Upper lobe of left lung (tissue), 6 donors: ENCODE results near the gene DIAPH2. TPM values are rescaled to one million over a fixed set of nuclear protein-coding genes. Genes with fewer than 3 reads are reported as not detected.
"Not testable (repeated sequence)": the region's sequence is repeated elsewhere in the genome, so short reads cannot be mapped to it uniquely, and the experiment has no call there.

Experiments used
- ATAC-seq, 2 donors: fragments of 200-7000 bp; cut with Tn5 transposase; one replicate each; pipeline ENCODE4 v1.9.1; 2022; ENCODE audit warnings: mild to moderate bottlenecking in 2 of 2, moderate library complexity in 2 of 2; ENCODE audit not compliant: low FRiP score in 2 of 2
- DNase-seq, 2 donors: peaks; one replicate each; pipeline ENCODE4 v3.0.0-alpha.2; 2019 to 2020
- H3K27ac ChIP-seq, 4 donors: fragments of 200-600 bp; sonication (generic); one replicate each; pipeline ENCODE4 v1.5.1; 2016 to 2019
- H3K27me3 ChIP-seq, 4 donors: fragments of 200-600 bp; sonication (generic); one replicate each; pipeline ENCODE4 v1.5.1; 2017 to 2019
- H3K36me3 ChIP-seq, 4 donors: fragments of 200-600 bp; sonication (generic); one replicate each; pipeline ENCODE4 v1.5.1; 2016 to 2019
- H3K4me1 ChIP-seq, 4 donors: fragments of 200-600 bp; sonication (generic); one replicate each; pipeline ENCODE4 v1.5.1; 2018 to 2019
- H3K4me3 ChIP-seq, 4 donors: fragments of 200-600 bp; sonication (generic); one replicate each; pipeline ENCODE4 v1.5.1; 2017 to 2019; ENCODE audit warnings: mild to moderate bottlenecking in 2 of 4, moderate library complexity in 1 of 4
- H3K9me3 ChIP-seq, 4 donors: fragments of 200-600 bp; sonication (generic); one replicate each; pipeline ENCODE4 v1.5.1; 2018 to 2019
- EP300 ChIP-seq, 4 donors: sonication (generic); formaldehyde crosslinking; IDR thresholded peaks; one replicate each; pipeline ENCODE4 v1.5.1; 2017; ENCODE audit warnings: antibody characterized with exemption in 4 of 4, control low read depth in 2 of 4
- POLR2A ChIP-seq, 4 donors: fragments of 450-650 bp; IDR thresholded peaks; one replicate each; pipeline ENCODE4 v1.5.1; 2016 to 2017; ENCODE audit warnings: antibody characterized with exemption in 4 of 4, mild to moderate bottlenecking in 2 of 4
- POLR2AphosphoS5 ChIP-seq, 2 donors: sonication (generic); formaldehyde crosslinking; IDR thresholded peaks; one replicate each; pipeline ENCODE4 v1.5.1; 2017; ENCODE audit warnings: antibody characterized with exemption in 2 of 2
- WGBS, 2 donors: methylation state at CpG; one replicate each; pipeline ENCODE4 v1.1.5; 2017 to 2018; 5-methylcytosine and 5-hydroxymethylcytosine counted together
- total RNA-seq, 6 donors: library from RNA; depleted of rRNA in 4 of 6; stranded (reverse); fragments of >200 nt in 4 of 6; gene quantifications; one replicate each; pipeline versions ENCODE4 v1.1.0 to v1.2.1, GENCODE V29; 2016 to 2021
- TF ChIP-seq, protein P1 (sequence below), 6 experiments: fragments of 450-650 bp in 4 of 6; fragments of 200-600 bp in 2 of 6; sonication (generic) in 2 of 6; IDR thresholded peaks; one replicate each; pipeline ENCODE4 v1.5.1; 2016 to 2019; ENCODE audit warnings: antibody characterized with exemption in 6 of 6
- donor health status: DM: no; HTN: no; CAD: no; lungs with moderate emphysema.
- donor health status: DM: no; HTN: yes; CAD: no; lungs with severe emphysema.

Gene DIAPH2
- total RNA-seq, 6 donors from 2014 or later, result 22.5 to 107 (median 44.1) TPM

GRCh38 chrX:96843566-96843965, 158.9 kb downstream of the DIAPH2 start:
- Histone ChIP-seq H3K4me1 (no peaks in the 10 kb centered on the region), H3K27me3 (no peaks in the 10 kb centered on the region), H3K36me3 (no peaks in the 10 kb centered on the region), H3K4me3 (no peak overlapping the region), H3K9me3 (no peaks in the 10 kb centered on the region), H3K27ac (no peak overlapping the region)
- WGBS, 2 donors, result 47 to 88% methylated on average over 4 to 5 of the region's 5 CpGs
- ATAC-seq, result no peak
- DNase-seq, result peak in 1 of 2 donors; percentile 25
- TF ChIP-seq EP300 (IDR thresholded peaks at IDR 0.05) (no peak), POLR2A (IDR thresholded peaks at IDR 0.05) (no peak), POLR2AphosphoS5 (IDR thresholded peaks at IDR 0.05) (no peak)
- TF ChIP-seq, protein P1, sequence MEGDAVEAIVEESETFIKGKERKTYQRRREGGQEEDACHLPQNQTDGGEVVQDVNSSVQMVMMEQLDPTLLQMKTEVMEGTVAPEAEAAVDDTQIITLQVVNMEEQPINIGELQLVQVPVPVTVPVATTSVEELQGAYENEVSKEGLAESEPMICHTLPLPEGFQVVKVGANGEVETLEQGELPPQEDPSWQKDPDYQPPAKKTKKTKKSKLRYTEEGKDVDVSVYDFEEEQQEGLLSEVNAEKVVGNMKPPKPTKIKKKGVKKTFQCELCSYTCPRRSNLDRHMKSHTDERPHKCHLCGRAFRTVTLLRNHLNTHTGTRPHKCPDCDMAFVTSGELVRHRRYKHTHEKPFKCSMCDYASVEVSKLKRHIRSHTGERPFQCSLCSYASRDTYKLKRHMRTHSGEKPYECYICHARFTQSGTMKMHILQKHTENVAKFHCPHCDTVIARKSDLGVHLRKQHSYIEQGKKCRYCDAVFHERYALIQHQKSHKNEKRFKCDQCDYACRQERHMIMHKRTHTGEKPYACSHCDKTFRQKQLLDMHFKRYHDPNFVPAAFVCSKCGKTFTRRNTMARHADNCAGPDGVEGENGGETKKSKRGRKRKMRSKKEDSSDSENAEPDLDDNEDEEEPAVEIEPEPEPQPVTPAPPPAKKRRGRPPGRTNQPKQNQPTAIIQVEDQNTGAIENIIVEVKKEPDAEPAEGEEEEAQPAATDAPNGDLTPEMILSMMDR (IDR thresholded peaks at IDR 0.05), result no peak

GRCh38 chrX:96846841-96847240, 162.2 kb downstream of the DIAPH2 start:
- ATAC-seq (no peak), DNase-seq (no peak)
- H3K27me3 ChIP-seq, result no peaks in the 10 kb centered on the region
- no peak overlapping the region for H3K27ac ChIP-seq
- no peaks in the 10 kb centered on the region for H3K4me1 ChIP-seq
- H3K36me3 ChIP-seq, result no peaks in the 10 kb centered on the region
- 74 to 100% methylated on average over 1 of the region's 1 CpG for WGBS, 2 donors
- no peak overlapping the region for H3K4me3 ChIP-seq
- TF ChIP-seq POLR2A (IDR thresholded peaks at IDR 0.05), result no peak
- TF ChIP-seq, protein P1 (IDR thresholded peaks at IDR 0.05), result no peak
- no peak for TF ChIP-seq POLR2AphosphoS5 (IDR thresholded peaks at IDR 0.05)
- TF ChIP-seq EP300 (IDR thresholded peaks at IDR 0.05), result no peak
- no peaks in the 10 kb centered on the region for H3K9me3 ChIP-seq

DNA sequence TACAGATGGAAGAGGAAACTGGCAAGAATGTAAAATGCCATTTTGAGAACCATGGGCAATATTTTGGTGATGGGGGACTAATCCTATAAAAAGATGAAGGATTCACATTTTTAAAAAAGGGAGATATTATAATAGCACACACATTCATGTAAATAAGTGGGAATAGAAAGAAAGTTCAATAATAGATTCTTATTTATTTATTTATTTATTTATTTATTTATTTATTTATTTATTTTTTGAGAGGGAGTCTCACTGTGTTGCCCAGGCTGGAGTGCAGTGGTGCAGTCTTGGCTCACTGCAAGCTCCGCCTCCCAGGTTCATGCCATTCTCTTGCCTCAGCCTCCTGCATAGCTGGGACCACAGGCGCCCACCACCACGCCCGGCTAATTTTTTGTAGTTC, 174.8 kb downstream of the DIAPH2 start:
- not testable (repeated sequence) for H3K27ac ChIP-seq, DNase-seq, H3K4me3 ChIP-seq, H3K4me1 ChIP-seq, H3K27me3 ChIP-seq, H3K9me3 ChIP-seq, H3K36me3 ChIP-seq, ATAC-seq
- 96 to 100% methylated on average over 4 of the region's 4 CpGs for WGBS, 2 donors

DNA sequence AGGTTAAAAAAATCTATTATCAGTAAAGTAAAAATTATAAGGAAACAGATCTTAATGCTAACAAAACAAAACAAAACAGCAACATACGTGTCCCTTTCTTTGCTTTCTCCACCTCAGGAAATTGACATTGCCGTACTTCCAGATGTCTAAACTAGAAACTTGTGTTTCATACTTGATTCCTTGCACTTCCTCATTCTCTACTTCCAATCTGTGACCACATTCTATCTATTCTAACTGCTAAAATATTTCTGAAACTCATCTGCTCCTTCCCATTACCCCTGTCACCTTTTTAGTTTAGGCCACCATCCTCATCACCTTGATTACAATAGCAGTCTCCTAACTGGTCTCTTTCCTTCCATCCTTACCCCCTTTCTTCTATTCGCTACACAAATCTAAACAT, 176.6 kb downstream of the DIAPH2 start:
- no peaks in the 10 kb centered on the region for H3K4me1 ChIP-seq
- H3K27me3 ChIP-seq, result no peaks in the 10 kb centered on the region
- ATAC-seq (no peak), DNase-seq (no peak)
- 64 to 76% methylated on average over 3 of the region's 3 CpGs for whole genome bisulfite sequencing, 2 donors
- no peak overlapping the region for H3K4me3 ChIP-seq
- H3K9me3 ChIP-seq, result no peaks in the 10 kb centered on the region
- H3K27ac ChIP-seq, result no peak overlapping the region
- no peaks in the 10 kb centered on the region for H3K36me3 ChIP-seq
- TF ChIP-seq, protein P1 (IDR thresholded peaks at IDR 0.05), result no peak
- TF ChIP-seq EP300 (IDR thresholded peaks at IDR 0.05) (no peak), POLR2AphosphoS5 (IDR thresholded peaks at IDR 0.05) (no peak), POLR2A (IDR thresholded peaks at IDR 0.05) (no peak)

GRCh38 chrX:96861661-96862060, 177.0 kb downstream of the DIAPH2 start:
- Histone ChIP-seq H3K27me3 (no peaks in the 10 kb centered on the region), H3K36me3 (no peaks in the 10 kb centered on the region), H3K4me1 (no peaks in the 10 kb centered on the region), H3K27ac (no peak overlapping the region), H3K4me3 (no peak overlapping the region), H3K9me3 (no peaks in the 10 kb centered on the region)
- WGBS, 2 donors, result 85 to 96% methylated on average over 4 of the region's 4 CpGs
- no peak for ATAC-seq
- TF ChIP-seq, protein P1 (IDR thresholded peaks at IDR 0.05), result no peak
- TF ChIP-seq POLR2A (IDR thresholded peaks at IDR 0.05) (no peak), POLR2AphosphoS5 (IDR thresholded peaks at IDR 0.05) (no peak), EP300 (IDR thresholded peaks at IDR 0.05) (no peak)
- DNase-seq, result no peak
